Endothelial cell of umbilical vein (primary cell): Measurements from ENCODE around the gene FTH1. TPM values are rescaled to one million over a fixed set of nuclear protein-coding genes. Genes with fewer than 3 reads are reported as not detected.

Experiments
- BruUV-seq: library from RNA; stranded (reverse); fragments of 400-500 nt; replicated peaks from 2 replicates; lab custom pipeline; 2021; lab: Mats Ljungman, UMichigan
- CTCF ChIA-PET: fragments of 300-600, 350-600 bp; sonication (Branson Sonifier 250); formaldehyde crosslinking; loops from one replicate; lab custom pipeline; 2021; ENCODE audit warnings: antibody characterized with exemption, inconsistent platforms; lab: Charles Lee
- POLR2A ChIA-PET: fragments of 300-600, 350-600 bp; sonication (Branson Sonifier 250); formaldehyde crosslinking; loops from one replicate; lab custom pipeline; 2021; ENCODE audit warnings: antibody characterized with exemption, inconsistent platforms; lab: Charles Lee
- DNase-seq: peaks from one replicate; pipeline ENCODE4 v3.0.0-alpha.2; 2011; ENCODE audit warnings: low read depth, low spot score
- FAIRE-seq: peaks from 2 replicates; lab custom pipeline; 2011; peaks lifted over from hg19 to GRCh38; lab: Jason Lieb, UNC
- H2AFZ ChIP-seq: 2 replicates; pipeline ENCODE4 v1.6.0; 2012; ENCODE audit warnings: low read depth, low read length, control low read depth, inconsistent platforms
- H3K27ac ChIP-seq: 2 replicates; pipeline ENCODE4 v1.5.1; 2011; ENCODE audit warnings: low read depth, mild to moderate bottlenecking, control low read depth, low read length, moderate library complexity; ENCODE audit not compliant: insufficient read depth
- H3K27me3 ChIP-seq, 2 experiments: 2 replicates each; pipeline versions ENCODE4 v1.6.0 to v1.6.1; 2011; ENCODE audit warnings: low read length in 2 of 2, mixed read lengths in 1 of 2; ENCODE audit not compliant: control insufficient read depth in 2 of 2, insufficient read depth in 2 of 2
- H3K36me3 ChIP-seq, 2 experiments: 2 replicates in 1 of 2; 3 replicates in 1 of 2; pipeline ENCODE4 v1.5.1; 2011; ENCODE audit warnings: low read length in 2 of 2, mild to moderate bottlenecking in 1 of 2, moderate library complexity in 1 of 2; ENCODE audit not compliant: control insufficient read depth in 2 of 2, insufficient read depth in 2 of 2; ENCODE audit errors: extremely low read depth in 1 of 2
- H3K4me1 ChIP-seq: 3 replicates; pipeline ENCODE4 v1.5.1; 2011; ENCODE audit warnings: mild to moderate bottlenecking, low read length; ENCODE audit not compliant: control insufficient read depth, insufficient read depth; ENCODE audit errors: extremely low read depth
- H3K4me2 ChIP-seq: 2 replicates; pipeline ENCODE4 v1.6.1; 2011; ENCODE audit warnings: low read length, control low read depth, mixed read lengths; ENCODE audit not compliant: insufficient read depth
- H3K4me3 ChIP-seq, 3 experiments: fragments of 200-600 bp in 1 of 3; sonication (generic), shearing (Covaris generic) in 1 of 3; replicated peaks in 1 of 3; 2 replicates each; pipeline ENCODE4 v1.5.1; 2011 to 2016; ENCODE audit warnings: control low read depth in 3 of 3, low read length in 3 of 3, mild to moderate bottlenecking in 2 of 3, inconsistent platforms in 1 of 3, low read depth in 1 of 3, moderate library complexity in 1 of 3; ENCODE audit not compliant: insufficient read depth in 1 of 3
- H3K79me2 ChIP-seq: 2 replicates; pipeline ENCODE4 v1.6.0; 2012; ENCODE audit warnings: low read length, inconsistent platforms; ENCODE audit not compliant: control insufficient read depth, insufficient read depth
- H3K9ac ChIP-seq: replicated peaks from 2 replicates; pipeline ENCODE3; 2011; ENCODE audit warnings: low read length, control low read depth; ENCODE audit not compliant: insufficient read depth; ENCODE audit errors: extremely low read depth
- H3K9me1 ChIP-seq: replicated peaks from 3 replicates; pipeline ENCODE4 v1.6.0; 2011; ENCODE audit warnings: mild to moderate bottlenecking, low read length; ENCODE audit not compliant: control insufficient read depth, insufficient read depth; ENCODE audit errors: extremely low read depth
- H3K9me3 ChIP-seq: replicated peaks from 2 replicates; pipeline ENCODE4 v1.5.1; 2012; ENCODE audit warnings: low read length, inconsistent platforms; ENCODE audit not compliant: control insufficient read depth, insufficient read depth
- H4K20me1 ChIP-seq: replicated peaks from 2 replicates; pipeline ENCODE3; 2011; ENCODE audit warnings: mild to moderate bottlenecking, low read length; ENCODE audit not compliant: control insufficient read depth, insufficient read depth; ENCODE audit errors: extremely low read depth
- EZH2 ChIP-seq: IDR thresholded peaks from 2 replicates; pipeline ENCODE4 v1.6.1; 2012; ENCODE audit warnings: borderline replicate concordance, low read depth, mild to moderate bottlenecking, moderate library complexity, low read length, inconsistent platforms; ENCODE audit not compliant: severe bottlenecking
- FOS ChIP-seq: IDR thresholded peaks from 2 replicates; pipeline ENCODE4 v1.6.1; 2011; ENCODE audit warnings: mild to moderate bottlenecking, low read length, moderate library complexity, borderline replicate concordance; ENCODE audit not compliant: insufficient read depth
- GATA2 ChIP-seq: IDR thresholded peaks from 2 replicates; pipeline ENCODE4 v1.7.0; 2011; ENCODE audit warnings: low read depth, mild to moderate bottlenecking, moderate library complexity, mixed read lengths, low read length; ENCODE audit not compliant: insufficient read length, insufficient read depth
- JUN ChIP-seq: IDR thresholded peaks from 2 replicates; pipeline ENCODE4 v1.6.1; 2011; ENCODE audit warnings: borderline replicate concordance, low read depth; ENCODE audit not compliant: insufficient read length, insufficient read depth
- MYC ChIP-seq: IDR thresholded peaks from one replicate; pipeline ENCODE4 v1.6.1; 2011; ENCODE audit warnings: mild to moderate bottlenecking, low read depth, low read length
- POLR2A ChIP-seq: IDR thresholded peaks from 2 replicates; pipeline ENCODE4 v1.6.1; 2012; ENCODE audit warnings: low read depth, mild to moderate bottlenecking, control low read depth, low read length
- POLR2AphosphoS5 ChIP-seq: IDR thresholded peaks from 2 replicates; pipeline ENCODE4 v1.6.1; 2012; ENCODE audit warnings: low read depth, mild to moderate bottlenecking, control low read depth, low read length, moderate library complexity; ENCODE audit not compliant: insufficient read depth
- dilution Hi-C: fragments of 300-500 bp; cut with MboI; formaldehyde crosslinking; loops from one replicate; pipeline ENCODE4 v1.15.0; 2019; ENCODE audit warnings: low sequenced_read_pairs; ENCODE audit not compliant: extremely low pct_ligation_motif_present
- intact Hi-C: fragments of 100-400 bp; cut with micrococcal nuclease; formaldehyde crosslinking; loops from one replicate; pipeline ENCODE4 v1.10.0; 2022
- polyA plus RNA-seq, 4 experiments: library from polyadenylated mRNA; depleted of rRNA in 3 of 4; stranded (reverse) in 3 of 4; unstranded in 1 of 4; fragments of >200 nt; gene quantifications; 2 replicates each; pipeline versions ENCODE4 v1.2.1 to v1.2.3, GENCODE V29; 2011 to 2012; ENCODE audit warnings: missing spikeins in 1 of 4
- total RNA-seq: library from RNA; stranded (reverse); gene quantifications from 2 replicates; pipeline ENCODE4 v1.2.3, GENCODE V29; 2021
- TF ChIP-seq, protein P1 (sequence below): IDR thresholded peaks from 2 replicates; pipeline ENCODE4 v1.6.1; 2011; ENCODE audit not compliant: insufficient read depth, insufficient read length
- TF ChIP-seq, protein P2 (sequence below), 2 donors: IDR thresholded peaks; 1 replicate in 1 of 2; 2 replicates in 1 of 2; pipeline ENCODE4 v1.5.1; 2011; ENCODE audit warnings: low read length in 2 of 2, mild to moderate bottlenecking in 2 of 2, moderate library complexity in 2 of 2, control low read depth in 1 of 2, inconsistent platforms in 1 of 2, low read depth in 1 of 2; ENCODE audit not compliant: insufficient read depth in 1 of 2; ENCODE audit errors: extremely low read depth in 1 of 2

Gene FTH1
- total and polyA plus RNA-seq, 2 donors (not counting 3 experiments of a cell fraction or from before 2014, with no cell fraction given) = 1,177 to 2,501 TPM

DNA sequence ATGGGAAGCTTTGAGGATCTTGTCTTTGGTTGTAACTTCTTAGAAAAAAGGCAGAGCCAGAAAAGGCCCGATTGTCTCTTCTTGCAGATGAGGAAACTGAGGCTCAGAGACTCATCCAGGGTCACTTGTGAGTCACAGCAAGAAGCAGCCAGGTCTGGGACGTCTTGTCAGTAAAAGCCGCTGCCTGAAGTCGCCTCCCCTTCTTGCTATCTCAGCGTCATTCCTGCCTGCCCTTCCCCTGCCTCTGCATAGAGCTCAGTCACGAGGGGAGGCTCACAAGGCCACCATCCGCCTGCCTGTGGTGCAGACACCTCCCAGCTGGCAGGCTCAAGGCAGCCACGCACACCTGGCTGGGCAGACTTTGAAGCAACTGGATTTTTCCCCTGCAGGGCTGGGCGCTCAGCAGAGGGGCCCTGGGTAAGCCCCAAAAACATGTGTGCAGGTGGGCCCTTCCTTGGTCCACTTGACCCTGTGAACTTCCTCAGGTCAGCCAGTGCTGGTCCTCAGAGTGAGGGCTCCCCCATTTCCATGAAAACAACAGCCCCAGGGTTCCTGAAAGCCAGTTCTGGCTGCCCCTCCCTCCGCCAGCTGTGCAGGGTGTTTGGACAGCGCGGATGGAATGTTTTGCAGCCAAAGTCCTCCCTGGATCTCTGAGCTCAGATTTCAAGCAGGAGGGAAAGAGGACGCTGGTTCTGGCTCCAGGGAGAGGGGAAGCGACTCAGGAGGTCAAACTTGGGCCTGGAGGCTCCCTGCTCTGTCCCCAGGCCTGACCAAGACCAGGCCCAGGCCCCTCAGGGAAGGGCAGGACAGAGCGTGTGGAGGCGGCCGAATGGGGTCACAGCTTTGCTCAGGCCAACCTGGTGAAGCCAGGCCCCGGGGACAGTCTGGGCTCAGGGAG lies 44.0 kb downstream of the FTH1 start:
- dilution Hi-C loops = loop anchor here (10.0 kb wide), 1 partner anchor 181 kb away; no protein-coding TSS in a partner anchor
- no TSS peak for BruUV-seq
- no peaks in the 10 kb centered on the region for H3K9me1 ChIP-seq
- DNase-seq (no peak), FAIRE-seq (no peak)
- H4K20me1 ChIP-seq = no peaks in the 10 kb centered on the region
- no peaks in the 10 kb centered on the region for H3K9me3 ChIP-seq
- H3K9ac ChIP-seq = no peak overlapping the region
- H3K4me3 ChIP-seq = no peak overlapping the region
- no peak overlapping the region for H2AFZ ChIP-seq
- H3K4me1 ChIP-seq = no peaks in the 10 kb centered on the region
- no peak overlapping the region for H3K4me2 ChIP-seq
- no peaks in the 10 kb centered on the region for H3K36me3 ChIP-seq
- no peaks in the 10 kb centered on the region for H3K79me2 ChIP-seq
- H3K27ac ChIP-seq = no peak overlapping the region
- peaks cover 5 to 28% of the 10 kb centered on the region in 2 experiments for H3K27me3 ChIP-seq
- ChIA-PET CTCF (interaction anchor here (0.7 to 1.7 kb wide), 6 partner anchors 15 to 185 kb away, joined by 3 to 8 read pairs (median 5); no protein-coding TSS in a partner anchor), POLR2A (interaction anchor here (0.6 kb wide), 1 partner anchor 23 kb away, joined by 4 read pairs; no protein-coding TSS in a partner anchor)
- intact Hi-C loops = no loop called here
- TF ChIP-seq EZH2 (no peak), JUN (no peak), POLR2A (no peak), MYC (no peak), FOS (no peak), GATA2 (no peak), POLR2AphosphoS5 (no peak)
- TF ChIP-seq, protein P1, sequence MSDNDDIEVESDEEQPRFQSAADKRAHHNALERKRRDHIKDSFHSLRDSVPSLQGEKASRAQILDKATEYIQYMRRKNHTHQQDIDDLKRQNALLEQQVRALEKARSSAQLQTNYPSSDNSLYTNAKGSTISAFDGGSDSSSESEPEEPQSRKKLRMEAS = no peak
- TF ChIP-seq, protein P2, sequence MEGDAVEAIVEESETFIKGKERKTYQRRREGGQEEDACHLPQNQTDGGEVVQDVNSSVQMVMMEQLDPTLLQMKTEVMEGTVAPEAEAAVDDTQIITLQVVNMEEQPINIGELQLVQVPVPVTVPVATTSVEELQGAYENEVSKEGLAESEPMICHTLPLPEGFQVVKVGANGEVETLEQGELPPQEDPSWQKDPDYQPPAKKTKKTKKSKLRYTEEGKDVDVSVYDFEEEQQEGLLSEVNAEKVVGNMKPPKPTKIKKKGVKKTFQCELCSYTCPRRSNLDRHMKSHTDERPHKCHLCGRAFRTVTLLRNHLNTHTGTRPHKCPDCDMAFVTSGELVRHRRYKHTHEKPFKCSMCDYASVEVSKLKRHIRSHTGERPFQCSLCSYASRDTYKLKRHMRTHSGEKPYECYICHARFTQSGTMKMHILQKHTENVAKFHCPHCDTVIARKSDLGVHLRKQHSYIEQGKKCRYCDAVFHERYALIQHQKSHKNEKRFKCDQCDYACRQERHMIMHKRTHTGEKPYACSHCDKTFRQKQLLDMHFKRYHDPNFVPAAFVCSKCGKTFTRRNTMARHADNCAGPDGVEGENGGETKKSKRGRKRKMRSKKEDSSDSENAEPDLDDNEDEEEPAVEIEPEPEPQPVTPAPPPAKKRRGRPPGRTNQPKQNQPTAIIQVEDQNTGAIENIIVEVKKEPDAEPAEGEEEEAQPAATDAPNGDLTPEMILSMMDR (IDR thresholded peaks at IDR 0.05; ENCODE audit: extremely low read depth in 1 of 2, insufficient read depth in 1 of 2, low read depth in 1 of 2, low read length in 2 of 2) = no peak
